SK-N-MC (cell line): ENCODE data around the gene FAM181A.

ENCODE experiments used
- DNase-seq: peaks from one replicate; pipeline ENCODE4 v3.0.0-alpha.2; 2011; ENCODE audit warnings: low read depth, low spot score
- H3K27ac ChIP-seq: fragments of 200-600 bp; sonication (generic); 2 replicates; pipeline ENCODE4 v1.5.1; 2016; ENCODE audit warnings: mixed run types
- H3K36me3 ChIP-seq: fragments of 200-600 bp; sonication (generic); 2 replicates; pipeline ENCODE4 v1.6.1; 2017; ENCODE audit warnings: antibody characterized with exemption, low read length, mixed read lengths; ENCODE audit not compliant: insufficient read depth
- H3K4me3 ChIP-seq: fragments of 200-600 bp; sonication (generic); 2 replicates; pipeline ENCODE4 v1.5.1; 2016
- H3K9ac ChIP-seq: fragments of 200-600 bp; sonication (generic); 2 replicates; pipeline ENCODE4 v1.8.0; 2017; ENCODE audit warnings: mixed run types, mixed read lengths; ENCODE audit not compliant: insufficient read length
- H3K9me3 ChIP-seq: fragments of 200-600 bp; sonication (generic); 2 replicates; pipeline ENCODE4 v1.6.1; 2017; ENCODE audit warnings: low read depth, mild to moderate bottlenecking, antibody characterized with exemption, low read length, moderate library complexity, mixed read lengths
- EZH2 ChIP-seq: fragments of 200-600 bp; sonication (generic); IDR thresholded peaks from one replicate; pipeline ENCODE4 v1.6.1; 2017; ENCODE audit warnings: antibody characterized with exemption
- FOXP2 ChIP-seq: optimal IDR thresholded peaks from 2 replicates; pipeline ENCODE3; 2011; ENCODE audit warnings: mild to moderate bottlenecking, moderate library complexity; ENCODE audit not compliant: insufficient read depth; ENCODE audit errors: extremely low read length, control extremely low read depth
- POLR2AphosphoS5 ChIP-seq: IDR thresholded peaks from 2 replicates; pipeline ENCODE4 v1.6.1; 2012; ENCODE audit warnings: mild to moderate bottlenecking, low read depth, low read length, borderline replicate concordance

Gene FAM181A

GRCh38 chr14:93969082-93969828 is 42.1 kb downstream of the FAM181A start:
- no peak for DNase-seq
- H3K27ac ChIP-seq, result no peak overlapping the region

DNA sequence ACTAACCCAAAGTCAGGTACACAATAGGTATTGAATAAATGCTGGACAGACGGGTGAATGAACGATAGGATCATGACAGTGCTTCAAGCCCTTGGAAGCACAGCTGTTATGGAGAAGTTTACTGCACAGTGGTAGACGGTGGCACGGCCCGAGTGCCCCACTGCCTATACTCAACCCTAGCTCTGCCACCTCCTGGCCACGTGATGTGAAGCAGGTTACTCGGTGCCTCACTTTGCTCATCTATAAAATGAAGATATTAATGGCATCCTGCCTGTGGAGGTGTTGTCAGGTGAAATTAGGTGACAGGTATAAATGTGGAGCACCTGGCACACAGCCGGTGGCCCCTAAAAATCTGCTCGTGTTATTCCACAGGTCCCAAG is 43.4 kb downstream of the FAM181A start:
- no peak for DNase-seq
- Histone ChIP-seq H3K27ac (no peak overlapping the region), H3K36me3 (no peaks in the 10 kb centered on the region), H3K9ac (no peak overlapping the region), H3K9me3 (no peaks in the 10 kb centered on the region), H3K4me3 (no peak overlapping the region)
- no peak for TF ChIP-seq POLR2AphosphoS5
- no peak for TF ChIP-seq EZH2
- no peak for TF ChIP-seq FOXP2

More at GRCh38 chr14:93969082-93969828, 42.1 kb downstream of the FAM181A start:
- H3K9ac ChIP-seq, result no peak overlapping the region
- no peaks in the 10 kb centered on the region for H3K9me3 ChIP-seq
- TF ChIP-seq POLR2AphosphoS5, result no peak
- TF ChIP-seq FOXP2, result no peak
- no peak for TF ChIP-seq EZH2
- H3K4me3 ChIP-seq, result no peak overlapping the region
- H3K36me3 ChIP-seq, result no peaks in the 10 kb centered on the region

DNA sequence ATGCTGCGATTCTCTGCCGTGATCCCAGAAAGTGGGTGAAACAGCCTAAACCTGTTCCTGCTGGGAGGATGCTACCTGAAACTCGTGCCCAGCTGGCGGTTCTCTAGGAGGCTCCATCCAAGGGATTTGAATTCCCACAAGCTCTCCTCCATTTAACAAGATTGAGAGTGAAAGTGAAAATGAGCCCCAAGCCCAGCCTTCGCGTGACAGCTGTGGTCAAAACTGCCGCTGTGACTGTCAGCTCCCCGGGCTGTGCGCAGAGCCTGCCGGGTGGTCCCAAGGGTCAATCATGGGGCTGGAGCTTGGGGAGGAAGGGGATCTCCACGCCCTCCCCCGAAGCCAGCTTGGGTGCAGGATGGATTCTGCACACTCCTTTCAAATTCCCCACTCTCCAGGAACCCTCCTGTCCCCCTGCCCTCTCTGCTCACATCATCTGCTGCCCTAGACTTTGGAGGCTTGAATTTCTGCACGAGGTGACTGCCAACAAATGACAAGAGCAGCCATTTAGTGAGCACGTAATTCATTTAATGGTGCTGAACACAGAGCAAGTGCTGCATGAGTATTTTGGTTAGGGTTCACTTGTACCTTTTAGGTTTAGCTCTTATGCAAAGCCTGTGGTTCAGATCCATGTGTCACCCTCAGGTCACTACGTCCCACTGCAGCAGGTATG is 44.0 kb downstream of the FAM181A start:
- TF ChIP-seq POLR2AphosphoS5 (no peak), EZH2 (no peak), FOXP2 (no peak)
- no peak overlapping the region for H3K27ac ChIP-seq
- H3K36me3 ChIP-seq, result no peaks in the 10 kb centered on the region
- DNase-seq, result no peak
- H3K4me3 ChIP-seq, result no peak overlapping the region
- H3K9ac ChIP-seq, result no peak overlapping the region
- H3K9me3 ChIP-seq, result no peaks in the 10 kb centered on the region

DNA sequence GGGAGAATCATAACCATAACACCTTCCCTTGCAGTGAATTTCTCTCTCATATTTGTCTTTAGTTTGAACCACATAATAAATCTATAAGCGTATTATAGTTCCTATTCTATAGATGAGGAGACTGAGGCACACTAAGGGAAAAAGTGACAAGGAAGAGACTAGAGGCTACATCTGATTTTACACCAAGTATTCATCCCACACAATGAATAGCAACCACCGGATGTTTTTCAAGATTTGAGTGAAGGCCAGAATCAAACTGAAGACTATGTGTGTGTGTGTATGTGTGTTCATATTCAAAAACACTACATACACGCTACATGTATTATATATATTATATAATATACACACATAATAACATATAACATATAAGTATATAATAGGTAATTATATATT is 44.5 kb downstream of the FAM181A start:
- H3K36me3 ChIP-seq, result no peaks in the 10 kb centered on the region
- H3K4me3 ChIP-seq, result no peak overlapping the region
- H3K9ac ChIP-seq, result no peak overlapping the region
- no peak overlapping the region for H3K27ac ChIP-seq
- H3K9me3 ChIP-seq, result no peaks in the 10 kb centered on the region
- DNase-seq, result no peak
- TF ChIP-seq EZH2 (no peak), FOXP2 (no peak), POLR2AphosphoS5 (no peak)

DNA sequence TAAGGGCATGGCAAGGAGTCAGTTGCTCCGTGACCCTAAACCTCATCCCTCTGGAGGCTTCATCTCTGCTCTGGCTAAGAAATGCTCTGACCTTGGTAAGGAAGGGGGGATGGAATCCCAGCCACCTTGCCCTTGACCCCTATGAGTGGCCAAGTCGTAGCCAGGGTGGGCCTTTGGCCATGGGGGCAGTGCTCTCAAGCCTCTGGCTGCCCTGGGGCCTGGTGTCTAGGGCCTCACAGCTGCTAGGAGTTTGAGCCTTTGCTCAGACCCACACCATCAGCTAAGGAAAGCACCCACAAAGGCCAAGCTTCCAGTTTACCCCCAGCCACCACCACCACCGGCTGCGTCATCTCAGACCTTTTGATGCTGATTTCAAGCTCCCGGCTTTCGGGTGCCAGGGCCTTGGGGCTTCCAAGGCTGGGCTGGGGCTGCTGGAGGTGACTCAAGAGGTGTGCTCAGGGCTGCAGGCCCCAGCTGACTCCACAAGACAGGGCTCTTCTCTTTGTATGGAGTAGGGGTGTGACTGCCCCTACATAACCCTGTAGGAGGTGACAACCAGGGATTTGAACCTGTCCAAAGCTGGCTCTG is 45.6 kb downstream of the FAM181A start:
- H3K9ac ChIP-seq, result no peak overlapping the region
- no peak for TF ChIP-seq EZH2
- no peak for TF ChIP-seq POLR2AphosphoS5
- no peak for TF ChIP-seq FOXP2
- H3K4me3 ChIP-seq, result no peak overlapping the region
- no peak overlapping the region for H3K27ac ChIP-seq
- no peaks in the 10 kb centered on the region for H3K36me3 ChIP-seq
- no peak for DNase-seq
- no peaks in the 10 kb centered on the region for H3K9me3 ChIP-seq

GRCh38 chr14:93973607-93974006 is 46.5 kb downstream of the FAM181A start:
- Histone ChIP-seq H3K9me3 (no peaks in the 10 kb centered on the region), H3K27ac (no peak overlapping the region), H3K36me3 (no peaks in the 10 kb centered on the region), H3K4me3 (no peak overlapping the region), H3K9ac (no peak overlapping the region)
- TF ChIP-seq FOXP2, result no peak
- no peak for TF ChIP-seq POLR2AphosphoS5
- TF ChIP-seq EZH2, result no peak
- DNase-seq, result no peak

DNA sequence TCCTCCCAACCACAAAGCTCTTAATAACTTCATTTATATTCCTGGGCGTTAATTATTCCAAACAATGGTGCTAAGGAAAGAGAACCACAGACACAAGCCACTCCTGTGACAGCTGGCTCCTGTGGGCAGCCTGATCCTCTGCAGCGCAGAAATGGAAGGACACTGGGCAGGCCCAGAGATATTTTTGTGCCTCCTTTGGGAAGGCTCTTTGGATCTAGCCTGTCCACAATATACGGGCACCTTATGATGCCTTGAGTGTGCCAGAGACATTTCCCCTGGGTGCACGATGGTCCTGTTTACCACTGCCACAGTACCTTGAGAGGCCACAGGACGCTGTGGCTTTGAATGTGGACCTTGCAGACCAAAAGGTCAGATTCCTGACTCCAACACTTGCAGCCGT is 47.2 kb downstream of the FAM181A start:
- H3K36me3 ChIP-seq, result no peaks in the 10 kb centered on the region
- H3K9me3 ChIP-seq, result no peaks in the 10 kb centered on the region
- no peak overlapping the region for H3K4me3 ChIP-seq
- DNase-seq, result no peak
- H3K27ac ChIP-seq, result no peak overlapping the region
- TF ChIP-seq POLR2AphosphoS5, result no peak
- TF ChIP-seq FOXP2, result no peak
- TF ChIP-seq EZH2, result no peak
- H3K9ac ChIP-seq, result no peak overlapping the region

DNA sequence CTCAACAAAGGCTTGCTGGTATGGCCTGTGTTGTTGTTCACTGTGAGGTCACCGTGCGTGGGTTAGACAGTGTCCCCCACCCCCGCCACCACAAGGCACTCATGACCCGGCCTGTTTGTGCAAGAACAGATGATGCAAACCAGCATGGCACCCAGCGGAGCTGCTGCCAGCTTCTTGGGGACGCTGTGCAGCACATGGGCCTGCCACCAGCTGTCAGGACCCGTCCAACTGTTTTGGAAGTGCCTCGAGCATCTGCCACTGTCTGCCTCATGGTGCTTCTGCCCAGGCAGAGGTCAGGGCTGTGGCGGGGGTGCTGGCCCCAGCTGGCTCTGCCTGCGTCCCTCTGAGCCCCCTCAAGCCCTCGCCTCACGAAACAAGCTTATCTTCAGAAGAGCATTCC is 47.7 kb downstream of the FAM181A start:
- Histone ChIP-seq H3K27ac (no peak overlapping the region), H3K36me3 (no peaks in the 10 kb centered on the region), H3K9me3 (no peaks in the 10 kb centered on the region), H3K4me3 (no peak overlapping the region), H3K9ac (no peak overlapping the region)
- no peak for TF ChIP-seq EZH2
- TF ChIP-seq POLR2AphosphoS5, result no peak
- no peak for TF ChIP-seq FOXP2
- DNase-seq, result no peak

DNA sequence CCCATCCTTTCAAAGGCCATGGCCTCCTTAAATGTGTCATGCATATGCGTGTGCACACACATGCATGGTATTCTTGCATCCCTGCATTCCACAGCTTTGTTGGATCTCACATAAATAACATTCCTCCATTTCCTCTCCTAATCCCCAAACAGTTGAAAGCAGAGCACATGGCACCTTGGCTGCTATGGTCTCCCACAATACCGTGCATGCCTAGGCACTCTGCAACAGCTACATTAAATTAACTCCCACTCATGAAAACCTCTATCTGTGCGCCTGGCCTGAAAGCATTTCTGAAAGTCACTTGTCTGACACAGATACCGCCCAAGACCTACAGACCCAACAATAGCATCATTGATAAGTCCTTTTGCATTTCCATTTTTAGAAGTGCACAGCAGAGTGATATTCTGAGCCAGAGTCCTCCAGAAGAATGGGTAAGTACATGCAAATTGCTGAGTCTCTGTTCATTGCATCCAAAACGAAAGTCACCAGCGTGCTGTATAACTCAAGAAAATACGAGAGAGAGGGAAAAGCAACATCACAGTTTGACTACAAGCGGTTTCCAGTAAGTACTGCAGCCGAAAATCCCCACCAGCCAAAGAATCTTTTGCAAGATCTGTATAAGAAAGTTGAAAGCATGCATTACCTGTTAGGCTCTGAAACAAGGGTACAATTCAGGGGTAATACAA is 48.8 kb downstream of the FAM181A start:
- H3K27ac ChIP-seq, result no peak overlapping the region
- no peak overlapping the region for H3K4me3 ChIP-seq
- TF ChIP-seq FOXP2 (no peak), POLR2AphosphoS5 (no peak), EZH2 (no peak)
- H3K9me3 ChIP-seq, result no peaks in the 10 kb centered on the region
- no peak for DNase-seq
- H3K9ac ChIP-seq, result no peak overlapping the region
- H3K36me3 ChIP-seq, result no peaks in the 10 kb centered on the region
